ENCODE data around the gene NEK6.
A peak's percentile ranks its signal among the peaks of the same experiment; 100 is the strongest.

Gene NEK6

GRCh38 chr9:124279531-124280175 is 21.9 kb downstream of the NEK6 start:
- no peaks in the 10 kb centered on the region for H3K27me3 ChIP-seq (ENCODE audit: insufficient read depth, poor library complexity, severe bottlenecking)
- no peak overlapping the region for H3K27ac ChIP-seq (replicated peaks)
- DNase-seq (ENCODE audit: low read depth in 1 of 2, low spot score in 1 of 2) = no peak
- no peak overlapping the region for H3K4me3 ChIP-seq (replicated peaks; ENCODE audit: insufficient read depth, low read length)
- TF ChIP-seq SPI1 (IDR thresholded peaks at IDR 0.05; ENCODE audit: borderline replicate concordance, low read depth) = no peak
- no peak for TF ChIP-seq POLR2AphosphoS5 (IDR thresholded peaks at IDR 0.05; ENCODE audit: low read depth)
- TF ChIP-seq, protein P1, sequence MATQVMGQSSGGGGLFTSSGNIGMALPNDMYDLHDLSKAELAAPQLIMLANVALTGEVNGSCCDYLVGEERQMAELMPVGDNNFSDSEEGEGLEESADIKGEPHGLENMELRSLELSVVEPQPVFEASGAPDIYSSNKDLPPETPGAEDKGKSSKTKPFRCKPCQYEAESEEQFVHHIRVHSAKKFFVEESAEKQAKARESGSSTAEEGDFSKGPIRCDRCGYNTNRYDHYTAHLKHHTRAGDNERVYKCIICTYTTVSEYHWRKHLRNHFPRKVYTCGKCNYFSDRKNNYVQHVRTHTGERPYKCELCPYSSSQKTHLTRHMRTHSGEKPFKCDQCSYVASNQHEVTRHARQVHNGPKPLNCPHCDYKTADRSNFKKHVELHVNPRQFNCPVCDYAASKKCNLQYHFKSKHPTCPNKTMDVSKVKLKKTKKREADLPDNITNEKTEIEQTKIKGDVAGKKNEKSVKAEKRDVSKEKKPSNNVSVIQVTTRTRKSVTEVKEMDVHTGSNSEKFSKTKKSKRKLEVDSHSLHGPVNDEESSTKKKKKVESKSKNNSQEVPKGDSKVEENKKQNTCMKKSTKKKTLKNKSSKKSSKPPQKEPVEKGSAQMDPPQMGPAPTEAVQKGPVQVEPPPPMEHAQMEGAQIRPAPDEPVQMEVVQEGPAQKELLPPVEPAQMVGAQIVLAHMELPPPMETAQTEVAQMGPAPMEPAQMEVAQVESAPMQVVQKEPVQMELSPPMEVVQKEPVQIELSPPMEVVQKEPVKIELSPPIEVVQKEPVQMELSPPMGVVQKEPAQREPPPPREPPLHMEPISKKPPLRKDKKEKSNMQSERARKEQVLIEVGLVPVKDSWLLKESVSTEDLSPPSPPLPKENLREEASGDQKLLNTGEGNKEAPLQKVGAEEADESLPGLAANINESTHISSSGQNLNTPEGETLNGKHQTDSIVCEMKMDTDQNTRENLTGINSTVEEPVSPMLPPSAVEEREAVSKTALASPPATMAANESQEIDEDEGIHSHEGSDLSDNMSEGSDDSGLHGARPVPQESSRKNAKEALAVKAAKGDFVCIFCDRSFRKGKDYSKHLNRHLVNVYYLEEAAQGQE (IDR thresholded peaks at IDR 0.05; ENCODE audit: insufficient replicate concordance, low read depth) = no peak
- TF ChIP-seq GABPA (IDR thresholded peaks at IDR 0.05; ENCODE audit: low read depth) = no peak

GRCh38 chr9:124280176-124280691 is 22.5 kb downstream of the NEK6 start:
- no peaks in the 10 kb centered on the region for H3K27me3 ChIP-seq (ENCODE audit: insufficient read depth, poor library complexity, severe bottlenecking)
- DNase-seq (ENCODE audit: low read depth in 1 of 2, low spot score in 1 of 2) = no peak
- H3K4me3 ChIP-seq (replicated peaks; ENCODE audit: insufficient read depth, low read length) = no peak overlapping the region
- TF ChIP-seq SPI1 (IDR thresholded peaks at IDR 0.05; ENCODE audit: borderline replicate concordance, low read depth) = no peak
- TF ChIP-seq POLR2AphosphoS5 (IDR thresholded peaks at IDR 0.05; ENCODE audit: low read depth) = no peak
- TF ChIP-seq, protein P1 (IDR thresholded peaks at IDR 0.05; ENCODE audit: insufficient replicate concordance, low read depth) = no peak
- no peak for TF ChIP-seq CTCF (IDR thresholded peaks at IDR 0.05; ENCODE audit: insufficient read depth, low read length)
- TF ChIP-seq GABPA (IDR thresholded peaks at IDR 0.05; ENCODE audit: low read depth) = no peak
- no peak overlapping the region for H3K27ac ChIP-seq (replicated peaks)

GRCh38 chr9:124281931-124282371 is 24.2 kb downstream of the NEK6 start:
- TF ChIP-seq POLR2AphosphoS5 (IDR thresholded peaks at IDR 0.05; ENCODE audit: low read depth) = no peak
- TF ChIP-seq GABPA (IDR thresholded peaks at IDR 0.05; ENCODE audit: low read depth) = no peak
- no peak for TF ChIP-seq SPI1 (IDR thresholded peaks at IDR 0.05; ENCODE audit: borderline replicate concordance, low read depth)
- TF ChIP-seq CTCF (IDR thresholded peaks at IDR 0.05; ENCODE audit: insufficient read depth, low read length) = no peak
- TF ChIP-seq, protein P1 (IDR thresholded peaks at IDR 0.05; ENCODE audit: insufficient replicate concordance, low read depth) = no peak
- peak in 1 of 2 experiments; percentile 51 for DNase-seq (ENCODE audit: low read depth in 1 of 2, low spot score in 1 of 2)

More at GRCh38 chr9:124281931-124282371, 24.2 kb downstream of the NEK6 start:
- Histone ChIP-seq H3K4me3 (replicated peaks; ENCODE audit: insufficient read depth, low read length) (no peak overlapping the region), H3K27me3 (ENCODE audit: insufficient read depth, poor library complexity, severe bottlenecking) (no peaks in the 10 kb centered on the region), H3K27ac (replicated peaks) (peak overlapping the region; percentile 47)
